Pancreas (tissue), 10 donors: ENCODE measurements around the gene PCGF6. TPM values are rescaled to one million over a fixed set of nuclear protein-coding genes. Genes with fewer than 3 reads are reported as not detected.

Experiments used
- ATAC-seq, 4 donors: fragments of 200-7000 bp; cut with Tn5 transposase; one replicate each; pipeline versions ENCODE4 v1.8.0 to v1.9.1; 2020; ENCODE audit warnings: mild to moderate bottlenecking in 4 of 4, moderate library complexity in 4 of 4
- DNase-seq, 6 donors: peaks; one replicate each; pipeline ENCODE4 v3.0.0-alpha.2; 2020
- FAIRE-seq: peaks from 2 replicates; lab custom pipeline; 2012; peaks lifted over from hg19 to GRCh38; lab: Jason Lieb, UNC
- H3K27ac ChIP-seq, 4 donors: fragments of 200-600 bp; sonication (generic); 1 replicate in 3 of 4; 2 replicates in 1 of 4; pipeline versions ENCODE4 v1.5.0 to v1.8.0; 2020
- H3K27me3 ChIP-seq, 4 donors: fragments of 200-600 bp; one replicate each; pipeline ENCODE4 v1.8.0; 2021
- H3K36me3 ChIP-seq, 3 donors: fragments of 200-600 bp; sonication (generic) in 1 of 3; one replicate each; pipeline versions ENCODE4 v1.5.0 to v1.8.0; 2020 to 2021
- H3K4me1 ChIP-seq, 3 donors: fragments of 200-600 bp; one replicate each; pipeline ENCODE4 v1.8.0; 2021
- H3K4me3 ChIP-seq, 4 donors: fragments of 200-600 bp; sonication (generic) in 2 of 4; one replicate each; pipeline versions ENCODE4 v1.5.0 to v1.8.0; 2020 to 2021
- H3K9me3 ChIP-seq, 4 donors: fragments of 200-600 bp; one replicate each; pipeline ENCODE4 v1.8.0; 2021
- CTCF ChIP-seq, 4 donors: fragments of 200-600 bp; sonication (generic) in 3 of 4; IDR thresholded peaks; one replicate each; pipeline versions ENCODE4 v1.5.0 to v1.8.0; 2021; ENCODE audit warnings: antibody characterized with exemption in 4 of 4
- WGBS, 2 donors: extraction: QIAGEN DNeasy Blood & Tissue Kit; methylation state at CpG; one replicate each; pipeline ENCODE4 v1.1.7; 2013; 5-methylcytosine and 5-hydroxymethylcytosine counted together
- intact Hi-C, 3 donors: fragments of 100-400 bp; cut with DNase I; formaldehyde crosslinking; loops; one replicate each; pipeline versions ENCODE4 v1.11.1 to v1.14.2; 2022
- microRNA-seq, 2 donors: library from miRNA; unstranded; fragments of <30 nt; microRNA quantifications; one replicate each; pipeline versions ENCODE4 to v1.1.0, GENCODE V29; 2019 to 2020
- polyA plus RNA-seq, 2 donors: library from polyadenylated mRNA; stranded (reverse); fragments of 200-250 nt; gene quantifications; one replicate each; pipeline ENCODE4 v1.2.3, GENCODE V29; 2013
- total RNA-seq, 6 donors: library from RNA; stranded (reverse); fragmentation: NEBNext Ultra II Directional in 4 of 6; extraction: Animal tissue kit (Norgen Biotek cat#: 25700) in 4 of 6; gene quantifications; one replicate each; pipeline versions ENCODE4 v1.2.1 to v1.2.4, GENCODE V29; 2021 to 2023
- donor health status: healthy with polysubstance abuse.
- donor health status: DM: no; HTN: no; CAD: no; lungs with moderate emphysema.
- donor health status: DM: no; HTN: no; CAD: no.
- donor health status: control.
- donor health status: control.
- donor health status: Bipolar disorder and iron deficiency.
- donor health status: DM: yes; HTN: yes; CAD: no.
- donor health status: DM: no; HTN: no; CAD: no.
- donor health status: DM: no; HTN: no; CAD: no.
- donor health status: DM: yes; HTN: yes; CAD: no.

Gene PCGF6
- total and polyA plus RNA-seq, 8 donors: 3.8 to 6.7 (median 5.1) TPM

DNA sequence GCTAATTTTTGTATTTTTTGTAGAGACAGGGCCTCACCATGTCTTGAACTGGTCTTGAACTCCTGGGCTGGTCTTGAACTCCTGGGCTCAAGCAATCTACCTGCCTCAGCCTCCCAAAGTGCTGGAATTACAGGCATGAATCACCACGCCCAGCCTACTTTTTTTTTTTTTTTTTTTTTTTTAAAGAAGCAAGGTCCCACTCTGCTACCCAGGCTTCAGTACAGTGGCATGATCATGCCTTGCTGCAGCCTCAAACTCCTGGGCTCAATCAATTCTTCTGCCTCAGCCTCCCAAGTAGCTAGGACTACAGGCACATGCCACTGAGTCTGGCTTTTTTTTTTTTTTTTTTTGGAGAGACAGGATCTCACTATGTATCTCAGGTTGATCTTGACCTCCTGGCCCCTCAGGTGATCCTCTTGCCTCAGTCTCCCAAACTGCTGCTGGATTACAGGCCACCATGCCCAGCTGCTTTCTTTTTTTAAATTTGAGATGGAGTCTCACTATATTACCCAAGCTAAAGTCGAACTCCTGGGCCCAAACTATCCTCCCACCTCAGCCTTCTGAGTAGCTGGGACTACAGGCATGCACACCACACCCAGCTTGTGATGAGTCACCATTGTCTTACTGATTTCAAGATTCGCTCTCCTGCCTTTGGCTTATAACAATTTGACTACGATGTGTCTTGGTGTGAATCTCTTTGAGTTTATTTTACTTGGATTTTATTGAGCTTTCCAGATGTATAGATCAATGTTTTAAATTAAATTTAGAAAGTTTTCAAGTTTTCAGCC lies 96.2 kb downstream of the PCGF6 start:
- Histone ChIP-seq H3K27me3 (no peaks in the 10 kb centered on the region), H3K4me3 (no peak overlapping the region), H3K4me1 (no peaks in the 10 kb centered on the region), H3K36me3 (no peaks in the 10 kb centered on the region), H3K27ac (no peak overlapping the region), H3K9me3 (no peaks in the 10 kb centered on the region)
- ATAC-seq (no peak), FAIRE-seq (no peak), DNase-seq (no peak)
- intact Hi-C loops: no loop called here
- WGBS, 2 donors: 49 to 62% methylated on average over 4 of the region's 4 CpGs
- TF ChIP-seq CTCF (IDR thresholded peaks at IDR 0.05): no peak

DNA sequence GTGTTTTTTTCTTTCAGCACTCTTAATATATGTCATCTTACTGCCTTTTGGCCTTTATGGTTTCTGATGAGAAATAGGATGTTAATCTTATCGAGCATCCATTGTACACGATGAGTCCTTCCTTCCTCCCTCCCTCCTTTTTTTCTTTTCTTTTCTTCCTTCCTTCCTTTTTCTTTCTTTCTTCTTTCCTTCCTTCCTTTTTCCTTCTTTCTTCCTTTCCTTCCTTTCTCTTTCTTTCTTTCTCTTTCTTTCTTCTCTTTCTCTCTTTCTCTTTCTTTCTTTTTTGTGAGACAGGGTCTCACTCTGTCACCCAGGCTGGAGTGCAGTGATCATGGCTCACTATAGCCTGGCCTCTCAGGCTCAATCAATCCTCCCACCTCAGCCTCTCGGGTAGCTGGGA lies 96.8 kb downstream of the PCGF6 start:
- no peak for TF ChIP-seq CTCF (IDR thresholded peaks at IDR 0.05)
- intact Hi-C loops: no loop called here
- ATAC-seq: no peak
- FAIRE-seq: no peak
- 64 to 81% methylated on average over 3 of the region's 3 CpGs for WGBS, 2 donors
- Histone ChIP-seq H3K27ac (no peak overlapping the region), H3K9me3 (no peaks in the 10 kb centered on the region), H3K36me3 (no peaks in the 10 kb centered on the region), H3K4me3 (no peak overlapping the region), H3K27me3 (no peaks in the 10 kb centered on the region), H3K4me1 (no peaks in the 10 kb centered on the region)
- no peak for DNase-seq

Small RNA genes lying within 50 kb of the gene (microRNA-seq; reads per million reads assigned to microRNA genes)
- gene MIR1307: 312 to 597 reads per million in 2 donors

Other genes with a start within 250 kb of the PCGF6 start
- 10 to 100 TPM; 21.7 to 45.0 (median 26.4) TPM for gene NT5C2, start 157.9 kb downstream of the PCGF6 start, total RNA-seq
- gene NT5C2, start 157.9 kb downstream of the PCGF6 start, polyA plus RNA-seq: 10 to 100 TPM; 19.4 to 34.2 TPM
- not detected for gene RPEL1, start 105.3 kb downstream of the PCGF6 start, total RNA-seq
- not detected for gene RPEL1, start 105.3 kb downstream of the PCGF6 start, polyA plus RNA-seq
- 1 to 10 TPM in 3 of 6 donors, under 1 TPM in 3; 0.32 to 2.9 (median 1.1) TPM for gene INA, start 74.0 kb downstream of the PCGF6 start, total RNA-seq
- gene INA, start 74.0 kb downstream of the PCGF6 start, polyA plus RNA-seq: 10 to 100 TPM in 1 of 2 donors, 1 to 10 TPM in 1; 3.2 to 13.1 TPM
- gene TAF5, start 16.8 kb upstream of the PCGF6 start, total RNA-seq: 1 to 10 TPM; 1.4 to 2.6 (median 1.9) TPM
- 1 to 10 TPM; 1.3 to 1.9 TPM for gene TAF5, start 16.8 kb upstream of the PCGF6 start, polyA plus RNA-seq
- gene ATP5MK, start 45.3 kb upstream of the PCGF6 start, total RNA-seq: 100 to 1,000 TPM; 113 to 150 (median 132) TPM
- 100 to 1,000 TPM; 376 to 488 TPM for gene ATP5MK, start 45.3 kb upstream of the PCGF6 start, polyA plus RNA-seq
- 10 to 100 TPM; 11.3 to 17.3 (median 15.9) TPM for gene PDCD11, start 45.5 kb upstream of the PCGF6 start, total RNA-seq
- gene PDCD11, start 45.5 kb upstream of the PCGF6 start, polyA plus RNA-seq: 10 to 100 TPM; 18.2 to 27.4 TPM
- 10 to 100 TPM in 1 of 6 donors, 1 to 10 TPM in 5; 1.1 to 14.0 (median 4.1) TPM for gene CALHM2, start 101.2 kb upstream of the PCGF6 start, total RNA-seq
- gene CALHM2, start 101.2 kb upstream of the PCGF6 start, polyA plus RNA-seq: 1 to 10 TPM; 7.0 to 7.7 TPM
- gene CALHM1, start 107.8 kb upstream of the PCGF6 start, total RNA-seq: under 1 TPM in 1 of 6 donors, not detected in 5; 0.16 TPM
- gene CALHM1, start 107.8 kb upstream of the PCGF6 start, polyA plus RNA-seq: not detected
- under 1 TPM; 0.08 to 0.58 (median 0.17) TPM for gene CALHM3, start 128.1 kb upstream of the PCGF6 start, total RNA-seq
- gene CALHM3, start 128.1 kb upstream of the PCGF6 start, polyA plus RNA-seq: 1 to 10 TPM in 1 of 2 donors, under 1 TPM in 1; 0.11 to 1.5 TPM
- 10 to 100 TPM; 11.0 to 19.2 (median 17.6) TPM for gene NEURL1, start 142.6 kb upstream of the PCGF6 start, total RNA-seq
- 10 to 100 TPM; 36.3 to 69.9 TPM for gene NEURL1, start 142.6 kb upstream of the PCGF6 start, polyA plus RNA-seq